MM.1S (cell line): ENCODE results near the gene NLRP11.

ENCODE experiments used
- CTCF ChIP-seq: fragments of 300-600 bp; sonication (generic); IDR thresholded peaks from 2 replicates; pipeline ENCODE4 v1.5.1; 2016; ENCODE audit warnings: antibody characterized with exemption, low read length, mixed read lengths
- EZH2 ChIP-seq: fragments of 300-600 bp; sonication (generic); optimal IDR thresholded peaks from 2 replicates; pipeline ENCODE3; 2017; ENCODE audit warnings: low read depth, mild to moderate bottlenecking, antibody characterized with exemption, low read length, mixed read lengths
- EZH2phosphoT487 ChIP-seq: fragments of 300-600 bp; sonication (generic); IDR thresholded peaks from 2 replicates; pipeline ENCODE4 v1.6.1; 2018; ENCODE audit warnings: antibody characterized with exemption, low read length

- TF ChIP-seq CTCF = no peak
- TF ChIP-seq EZH2phosphoT487 = no peak
- TF ChIP-seq EZH2 = no peak
Measured at GRCh38 chr19:55781112-55781511, 50.7 kb downstream of the NLRP11 start.
